H1 (cell line): ENCODE results near the gene CYP27C1. TPM values are rescaled to one million over a fixed set of nuclear protein-coding genes. Genes with fewer than 3 reads are reported as not detected.

ENCODE experiments used
- CTCF ChIA-PET: fragments of 300-600 bp; sonication (Branson Sonifier 250); formaldehyde crosslinking; loops from one replicate; lab custom pipeline; 2021; ENCODE audit not compliant: partially characterized antibody; lab: Charles Lee
- POLR2A ChIA-PET: fragments of 300-600 bp; sonication (Branson Sonifier 250); formaldehyde crosslinking; loops from one replicate; lab custom pipeline; 2021; ENCODE audit warnings: inconsistent platforms; ENCODE audit not compliant: partially characterized antibody; lab: Charles Lee
- DNase-seq, 2 experiments: peaks; one replicate each; pipeline versions ENCODE4 v3.0.0 to v3.0.0-alpha.2; 2010 to 2022; ENCODE audit warnings: low spot score in 2 of 2, low read depth in 1 of 2, mixed read lengths in 1 of 2
- FAIRE-seq: peaks from 2 replicates; lab custom pipeline; 2011; peaks lifted over from hg19 to GRCh38; lab: Jason Lieb, UNC
- H2AFZ ChIP-seq: 2 replicates; pipeline ENCODE4 v1.8.1; 2012; ENCODE audit warnings: low read length, inconsistent platforms
- H2AK5ac ChIP-seq: 2 replicates; pipeline ENCODE4 v1.6.1; 2013; ENCODE audit warnings: low read depth, low read length
- H2BK120ac ChIP-seq: replicated peaks from 2 replicates; pipeline ENCODE3; 2013; ENCODE audit warnings: low read depth, low read length, inconsistent platforms
- H2BK12ac ChIP-seq: 2 replicates; pipeline ENCODE4 v1.6.1; 2013; ENCODE audit warnings: low read depth, low read length
- H2BK15ac ChIP-seq: 2 replicates; pipeline ENCODE4 v1.6.1; 2013; ENCODE audit warnings: low read length
- H2BK20ac ChIP-seq: 2 replicates; pipeline ENCODE4 v1.6.1; 2013; ENCODE audit warnings: low read length
- H2BK5ac ChIP-seq: 2 replicates; pipeline ENCODE4 v1.6.1; 2013; ENCODE audit warnings: low read depth, low read length
- H3K14ac ChIP-seq: 2 replicates; pipeline ENCODE4 v1.6.1; 2013; ENCODE audit warnings: inconsistent platforms; ENCODE audit not compliant: insufficient read length
- H3K18ac ChIP-seq: 2 replicates; pipeline ENCODE4 v1.6.1; 2013; ENCODE audit warnings: low read length; ENCODE audit errors: extremely low read depth
- H3K23ac ChIP-seq: 2 replicates; pipeline ENCODE4 v1.6.1; 2013; ENCODE audit warnings: inconsistent platforms; ENCODE audit not compliant: insufficient read length
- H3K23me2 ChIP-seq: 2 replicates; pipeline ENCODE4 v1.6.1; 2013; ENCODE audit warnings: low read depth, low read length
- H3K27ac ChIP-seq: 2 replicates; pipeline ENCODE4 v1.6.1; 2011; ENCODE audit warnings: low read depth, low read length, inconsistent platforms
- H3K27me3 ChIP-seq, 4 experiments: replicated peaks in 1 of 4; 1 replicate in 1 of 4; 2 replicates in 3 of 4; pipeline versions ENCODE4 v1.6.1 to v1.8.1; 2011 to 2013; ENCODE audit warnings: low read length in 3 of 4, mild to moderate bottlenecking in 3 of 4, inconsistent platforms in 2 of 4, mixed read lengths in 2 of 4, moderate library complexity in 1 of 4; ENCODE audit not compliant: control insufficient read depth in 3 of 4, insufficient read depth in 3 of 4; ENCODE audit errors: extremely low read depth in 1 of 4
- H3K36me3 ChIP-seq, 4 experiments: 2 replicates each; pipeline versions ENCODE4 v1.6.1 to v1.8.1; 2011 to 2013; ENCODE audit warnings: mild to moderate bottlenecking in 4 of 4, low read length in 3 of 4, moderate library complexity in 2 of 4, control low read depth in 1 of 4, inconsistent platforms in 1 of 4; ENCODE audit not compliant: insufficient read depth in 4 of 4, control insufficient read depth in 2 of 4
- H3K4ac ChIP-seq: replicated peaks from 2 replicates; pipeline ENCODE3; 2013; ENCODE audit warnings: low read length, low read depth, mixed read lengths, inconsistent platforms; ENCODE audit not compliant: insufficient read length
- H3K4me1 ChIP-seq, 4 experiments: replicated peaks in 1 of 4; 1 replicate in 1 of 4; 2 replicates in 3 of 4; pipeline versions ENCODE4 v1.6.1 to v1.8.1; 2011 to 2013; ENCODE audit warnings: low read length in 3 of 4, inconsistent platforms in 2 of 4, mixed read lengths in 1 of 4; ENCODE audit not compliant: insufficient read depth in 4 of 4, control insufficient read depth in 3 of 4
- H3K4me2 ChIP-seq, 2 experiments: 2 replicates each; pipeline versions ENCODE4 v1.6.1 to v1.8.1; 2011 to 2013; ENCODE audit warnings: low read depth in 2 of 2, low read length in 2 of 2, control low read depth in 1 of 2, inconsistent platforms in 1 of 2, mild to moderate bottlenecking in 1 of 2; ENCODE audit not compliant: insufficient read depth in 1 of 2
- H3K4me3 ChIP-seq, 4 experiments: fragments of 200-600, 300-600 bp in 1 of 4; sonication (generic), shearing (Covaris generic), sonication (Bioruptor Twin) in 1 of 4; 2 replicates each; pipeline versions ENCODE4 v1.5.1 to v1.8.1; 2011 to 2016; ENCODE audit warnings: low read length in 4 of 4, low read depth in 3 of 4, control low read depth in 2 of 4, inconsistent platforms in 2 of 4, mild to moderate bottlenecking in 2 of 4, mixed read lengths in 1 of 4, moderate library complexity in 1 of 4; ENCODE audit not compliant: insufficient read depth in 2 of 4; ENCODE audit errors: extremely low read depth in 1 of 4
- H3K56ac ChIP-seq: replicated peaks from 2 replicates; pipeline ENCODE3; 2013; ENCODE audit warnings: low read depth, mild to moderate bottlenecking, mixed read lengths, low read length, inconsistent platforms; ENCODE audit not compliant: insufficient read length
- H3K79me1 ChIP-seq: 2 replicates; pipeline ENCODE4 v1.6.1; 2013; ENCODE audit warnings: low read depth, low read length, control low read depth
- H3K79me2 ChIP-seq, 2 experiments: 2 replicates each; pipeline versions ENCODE4 v1.6.1 to v1.8.1; 2012 to 2013; ENCODE audit warnings: low read length in 2 of 2, mild to moderate bottlenecking in 2 of 2, inconsistent platforms in 1 of 2; ENCODE audit not compliant: insufficient read depth in 2 of 2, control insufficient read depth in 1 of 2
- H3K9ac ChIP-seq, 4 experiments: replicated peaks in 1 of 4; 1 replicate in 1 of 4; 2 replicates in 3 of 4; pipeline versions ENCODE4 v1.6.1 to v1.8.1; 2011 to 2013; ENCODE audit warnings: low read depth in 3 of 4, low read length in 3 of 4, control low read depth in 2 of 4, mild to moderate bottlenecking in 2 of 4, moderate library complexity in 2 of 4, inconsistent platforms in 1 of 4; ENCODE audit errors: extremely low read depth in 1 of 4
- H3K9me3 ChIP-seq, 2 experiments: 2 replicates each; pipeline versions ENCODE4 v1.6.1 to v1.8.1; 2012 to 2013; ENCODE audit warnings: mild to moderate bottlenecking in 2 of 2, moderate library complexity in 2 of 2, control low read depth in 1 of 2, inconsistent platforms in 1 of 2, low read depth in 1 of 2, low read length in 1 of 2, mixed read lengths in 1 of 2; ENCODE audit not compliant: insufficient read depth in 2 of 2
- H4K20me1 ChIP-seq, 2 experiments: replicated peaks in 1 of 2; 2 replicates each; pipeline versions ENCODE3 to v1.8.1; 2011 to 2013; ENCODE audit warnings: inconsistent platforms in 2 of 2, low read length in 2 of 2, mild to moderate bottlenecking in 1 of 2; ENCODE audit not compliant: insufficient read depth in 2 of 2, control insufficient read depth in 1 of 2
- H4K5ac ChIP-seq: 2 replicates; pipeline ENCODE4 v1.6.1; 2013; ENCODE audit warnings: low read length, low read depth, mixed read lengths, inconsistent platforms; ENCODE audit not compliant: insufficient read length
- H4K8ac ChIP-seq: 2 replicates; pipeline ENCODE4 v1.8.0; 2013; ENCODE audit warnings: mild to moderate bottlenecking, moderate library complexity, low read length, inconsistent platforms; ENCODE audit not compliant: insufficient read depth; ENCODE audit errors: extremely low read depth
- H4K91ac ChIP-seq: replicated peaks from 2 replicates; pipeline ENCODE3; 2013; ENCODE audit warnings: low read length, mixed read lengths, inconsistent platforms; ENCODE audit not compliant: insufficient read length
- BACH1 ChIP-seq: IDR thresholded peaks from 2 replicates; pipeline ENCODE4 v1.6.1; 2012; ENCODE audit warnings: low read length, improper control_type of control experiment
- BCL11A ChIP-seq, 2 experiments: IDR thresholded peaks; one replicate each; pipeline ENCODE4 v1.6.1; 2011; ENCODE audit warnings: low read depth in 2 of 2, low read length in 2 of 2, mild to moderate bottlenecking in 2 of 2
- CHD1 ChIP-seq: IDR thresholded peaks from 2 replicates; pipeline ENCODE4 v1.6.1; 2012; ENCODE audit warnings: low read depth, low read length, improper control_type of control experiment
- CHD2 ChIP-seq: IDR thresholded peaks from 2 replicates; pipeline ENCODE4 v1.6.1; 2012; ENCODE audit warnings: low read length, improper control_type of control experiment
- EP300 ChIP-seq, 2 experiments: IDR thresholded peaks; 1 replicate in 1 of 2; 2 replicates in 1 of 2; pipeline ENCODE4 v1.6.1; 2011 to 2012; ENCODE audit warnings: low read depth in 2 of 2, low read length in 2 of 2, mild to moderate bottlenecking in 2 of 2, borderline replicate concordance in 1 of 2, inconsistent platforms in 1 of 2, moderate library complexity in 1 of 2
- GABPA ChIP-seq: IDR thresholded peaks from 2 replicates; pipeline ENCODE4 v1.6.1; 2011; ENCODE audit warnings: mild to moderate bottlenecking, low read length, moderate library complexity, borderline replicate concordance; ENCODE audit not compliant: insufficient read depth
- SIRT6 ChIP-seq: IDR thresholded peaks from one replicate; pipeline ENCODE4 v1.7.1; 2012; ENCODE audit warnings: low read length, inconsistent platforms
- SIX5 ChIP-seq: IDR thresholded peaks from 2 replicates; pipeline ENCODE4 v1.6.1; 2011; ENCODE audit warnings: mild to moderate bottlenecking, low read depth, low read length
- WGBS, 2 experiments: shearing (Covaris generic) in 1 of 2; methylation state at CpG; one replicate each; pipeline versions ENCODE4 v1.1.6 to v1.1.7; 2013 to 2015; ENCODE audit warnings: low lambda C conversion rate in 2 of 2, mixed read lengths in 2 of 2, inconsistent platforms in 1 of 2, low coverage in 1 of 2, missing lambda C conversion rate in 1 of 2; ENCODE audit not compliant: insufficient replicate concordance in 2 of 2, insufficient coverage in 1 of 2, insufficient read length in 1 of 2; ENCODE audit errors: extremely low coverage in 1 of 2, missing lambda C conversion rate in 1 of 2; 5-methylcytosine and 5-hydroxymethylcytosine counted together
- polyA plus RNA-seq, 7 experiments: library from polyadenylated mRNA; depleted of rRNA in 3 of 7; stranded (reverse) in 5 of 7; unstranded in 2 of 7; fragments of >200 nt in 5 of 7; fragments of 200-250 nt in 2 of 7; gene quantifications; 1 replicate in 5 of 7; 2 replicates in 1 of 7; 4 replicates in 1 of 7; pipeline versions ENCODE4 v1.2.1 to v1.2.3, GENCODE V29; 2011 to 2013; ENCODE audit warnings: missing spikeins in 2 of 7, mixed read lengths in 2 of 7
- total RNA-seq: library from RNA; stranded (reverse); fragmentation: NEBNext Ultra II Directional; extraction: Animal tissue kit (Norgen Biotek cat#: 25700); gene quantifications from 2 replicates; pipeline ENCODE4 v1.2.1, GENCODE V29; 2021
- TF ChIP-seq, protein P1 (sequence below): IDR thresholded peaks from 2 replicates; pipeline ENCODE4 v1.6.1; 2012; ENCODE audit warnings: inconsistent platforms

The CYP27C1 gene
- total and polyA plus RNA-seq, 2 of the 8 experiments (the other 6 are each of a cell fraction or from before 2014, with no cell fraction given) = 1.3 to 3.2 TPM

- no peaks in the 10 kb centered on the region for H3K36me3 ChIP-seq
- DNase-seq = no peak
- H3K4me3 ChIP-seq = no peak overlapping the region
- H2BK20ac ChIP-seq = no peak overlapping the region
- no peak overlapping the region for H2BK5ac ChIP-seq
- no peak overlapping the region for H4K8ac ChIP-seq
- H4K20me1 ChIP-seq = no peaks in the 10 kb centered on the region
- H3K4me1 ChIP-seq = peaks cover 0 to 5% (median 3%) of the 10 kb centered on the region in 4 experiments; a peak in 4 of 7 replicates
- H3K23me2 ChIP-seq = no peaks in the 10 kb centered on the region
- no peak for FAIRE-seq
- no peak overlapping the region for H4K5ac ChIP-seq
- H3K9me3 ChIP-seq = no peaks in the 10 kb centered on the region
- no peak overlapping the region for H3K4me2 ChIP-seq
- H3K9ac ChIP-seq = no peak overlapping the region
- CTCF ChIA-PET = interaction anchor here (0.9 to 1.1 kb wide), 3 partner anchors 9 to 29 kb away, joined by 3 read pairs; no protein-coding TSS in a partner anchor
- H3K4ac ChIP-seq = no peak overlapping the region
- no peak overlapping the region for H2BK15ac ChIP-seq
- no peak overlapping the region for H3K14ac ChIP-seq
- no peaks in the 10 kb centered on the region for H3K79me1 ChIP-seq
- no peak overlapping the region for H3K56ac ChIP-seq
- no peak overlapping the region for H3K23ac ChIP-seq
- H3K79me2 ChIP-seq = no peaks in the 10 kb centered on the region
- H2BK12ac ChIP-seq = no peak overlapping the region
- H3K27me3 ChIP-seq = no peaks in the 10 kb centered on the region
- TF ChIP-seq SIX5 (no peak), SIRT6 (no peak), CHD1 (no peak), BACH1 (no peak), BCL11A (IDR thresholded peaks at IDR 0.05; ENCODE audit: low read depth in 2 of 2, low read length in 2 of 2) (no peak), EP300 (IDR thresholded peaks at IDR 0.05; ENCODE audit: borderline replicate concordance in 1 of 2, low read depth in 2 of 2, low read length in 2 of 2) (no peak), CHD2 (no peak), GABPA (no peak)
- TF ChIP-seq, protein P1, sequence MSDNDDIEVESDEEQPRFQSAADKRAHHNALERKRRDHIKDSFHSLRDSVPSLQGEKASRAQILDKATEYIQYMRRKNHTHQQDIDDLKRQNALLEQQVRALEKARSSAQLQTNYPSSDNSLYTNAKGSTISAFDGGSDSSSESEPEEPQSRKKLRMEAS = no peak
- H2AK5ac ChIP-seq = no peak overlapping the region
- H3K27ac ChIP-seq = no peak overlapping the region
- no peak overlapping the region for H2AFZ ChIP-seq
- POLR2A ChIA-PET = no interaction called here
- no peak overlapping the region for H4K91ac ChIP-seq
- H2BK120ac ChIP-seq = no peak overlapping the region
- no peak overlapping the region for H3K18ac ChIP-seq
- WGBS, 2 experiments = 90% methylated on average over 10 of the region's 11 CpGs; no CpG with 5 or more reads in 1 of the 2 experiments
Measured at GRCh38 chr2:127164761-127165538, 55.1 kb downstream of the CYP27C1 start.
